ENCODE measurements around the gene SYT13.

Gene SYT13

DNA sequence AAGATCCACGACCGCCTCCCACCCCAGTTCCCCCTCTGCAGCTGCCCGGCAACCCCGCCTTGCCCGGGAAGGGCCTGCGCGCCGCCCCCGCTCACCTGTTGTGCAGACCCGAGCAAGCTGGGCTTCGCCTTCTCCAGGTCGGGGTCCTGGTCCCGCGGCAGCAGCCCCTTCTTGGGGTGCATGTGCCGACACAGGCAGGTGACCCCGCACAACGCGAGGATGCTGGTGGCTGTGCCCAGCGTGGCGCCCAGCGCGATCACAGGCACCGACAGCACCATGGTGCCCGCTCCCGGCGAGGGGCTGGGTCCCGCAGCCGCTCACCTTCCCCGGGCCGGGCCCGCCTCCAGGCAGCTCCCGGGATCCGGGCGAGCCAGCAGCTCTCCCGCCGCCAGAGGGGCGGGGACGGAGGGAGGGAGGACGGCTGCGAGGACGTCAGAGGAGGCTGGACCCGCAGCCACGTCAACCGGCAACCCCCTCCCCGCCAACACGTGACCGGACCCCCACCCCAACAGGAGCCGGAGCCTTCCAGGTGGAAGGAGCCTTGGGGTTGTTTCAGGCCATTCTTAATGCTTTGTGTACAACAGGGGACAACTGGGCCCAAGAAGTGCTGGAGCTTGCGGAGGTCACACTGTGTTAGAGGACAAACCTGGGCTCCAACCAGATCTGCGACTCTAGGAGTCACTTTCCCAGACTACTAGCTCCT, at the start of gene SYT13:
TSS of gene SYT13 (minus strand) at position 412 of the 703 bp plus-strand sequence. CDS start at position 278, 134 bp downstream.
- FAIRE-seq = no peak

DNA sequence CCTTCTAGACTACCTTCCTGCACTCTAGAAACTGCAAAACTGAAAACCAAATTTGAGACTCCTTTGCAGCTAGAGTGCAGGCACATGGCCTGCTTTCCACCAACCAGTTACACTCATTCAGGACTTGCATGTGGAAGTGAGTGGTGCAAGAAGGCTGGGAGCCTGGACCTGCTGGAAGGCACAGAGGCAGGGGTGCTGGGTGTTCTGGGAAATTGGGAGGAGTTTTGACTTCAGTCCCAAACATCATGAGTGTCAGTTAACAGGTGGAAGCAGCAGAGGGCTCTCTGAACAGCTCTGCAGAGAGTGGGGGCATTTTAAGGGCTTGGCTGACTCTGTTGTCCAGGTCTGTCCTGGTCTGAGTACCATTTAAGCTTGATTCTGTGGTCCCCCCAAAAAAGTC, 49.3 kb upstream of the SYT13 start:
- FAIRE-seq = no peak

GRCh38 chr11:45334836-45335235, 48.7 kb upstream of the SYT13 start:
- FAIRE-seq = no peak

DNA sequence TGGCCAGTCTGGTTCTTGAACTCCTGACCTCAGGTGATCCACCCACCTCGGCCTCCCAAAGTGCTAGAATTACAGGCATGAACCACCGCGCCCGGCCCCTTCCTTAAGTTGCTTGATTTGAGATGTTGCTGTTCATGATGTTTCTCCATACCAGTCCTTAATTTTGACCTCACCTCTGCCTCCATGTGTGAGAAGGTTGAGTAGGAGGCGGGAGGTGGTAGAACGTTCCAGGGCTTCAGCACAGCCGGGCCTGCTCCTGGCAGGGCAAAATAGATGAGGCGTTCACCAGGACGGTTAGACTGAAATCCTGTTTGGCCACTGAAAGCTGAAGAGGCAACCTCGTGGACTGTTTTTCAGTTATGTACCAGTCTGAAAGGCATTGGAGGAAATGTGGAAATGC, 48.3 kb upstream of the SYT13 start:
- FAIRE-seq = no peak

- no peak for FAIRE-seq
Observed at GRCh38 chr11:45333001-45333971, 47.1 kb upstream of the SYT13 start.

GRCh38 chr11:45332276-45332934, 46.3 kb upstream of the SYT13 start:
- no peak for FAIRE-seq

DNA sequence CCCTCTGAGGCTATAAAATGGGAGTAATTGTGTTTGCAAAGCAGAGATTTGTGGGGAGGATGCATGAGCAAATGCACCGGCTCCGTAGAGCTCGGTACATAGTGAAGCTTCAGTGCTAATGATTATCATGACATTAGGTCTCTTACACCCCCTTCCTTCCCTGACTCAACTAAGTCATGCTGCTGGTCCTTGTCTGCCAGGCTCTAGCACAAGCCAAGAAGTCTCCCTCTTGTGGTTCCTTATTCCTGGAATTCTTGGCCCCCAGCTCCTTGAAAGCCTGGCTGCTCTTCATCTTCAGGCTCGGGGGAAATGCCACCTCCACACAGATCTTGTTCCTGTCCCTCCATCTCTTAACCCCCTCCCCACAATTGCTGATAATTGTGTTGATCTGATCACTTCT, 45.7 kb upstream of the SYT13 start:
- no peak for FAIRE-seq

- FAIRE-seq = no peak
Observed at GRCh38 chr11:45328726-45329125, 42.6 kb upstream of the SYT13 start.

DNA sequence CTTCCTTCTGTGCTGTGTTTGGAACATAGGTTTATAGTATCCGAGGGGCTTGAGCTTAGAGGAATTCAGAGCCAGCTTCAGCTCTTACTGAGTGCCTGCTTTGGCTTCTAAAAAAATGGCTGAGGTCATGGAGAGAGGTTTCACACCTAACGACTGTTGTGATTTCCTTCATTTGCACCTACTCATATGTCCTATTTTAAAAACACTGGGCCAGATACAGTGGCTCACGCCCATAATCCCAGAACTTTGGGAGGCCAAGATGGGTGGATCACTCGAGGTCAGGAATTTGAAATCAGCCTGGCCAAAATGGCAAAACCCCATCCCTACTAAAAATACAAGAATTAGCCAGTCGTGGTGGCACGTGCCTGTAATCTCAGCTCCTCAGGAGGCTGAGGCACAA, 38.3 kb upstream of the SYT13 start:
- FAIRE-seq = no peak

GRCh38 chr11:45323601-45324249, 37.6 kb upstream of the SYT13 start:
- no peak for FAIRE-seq

DNA sequence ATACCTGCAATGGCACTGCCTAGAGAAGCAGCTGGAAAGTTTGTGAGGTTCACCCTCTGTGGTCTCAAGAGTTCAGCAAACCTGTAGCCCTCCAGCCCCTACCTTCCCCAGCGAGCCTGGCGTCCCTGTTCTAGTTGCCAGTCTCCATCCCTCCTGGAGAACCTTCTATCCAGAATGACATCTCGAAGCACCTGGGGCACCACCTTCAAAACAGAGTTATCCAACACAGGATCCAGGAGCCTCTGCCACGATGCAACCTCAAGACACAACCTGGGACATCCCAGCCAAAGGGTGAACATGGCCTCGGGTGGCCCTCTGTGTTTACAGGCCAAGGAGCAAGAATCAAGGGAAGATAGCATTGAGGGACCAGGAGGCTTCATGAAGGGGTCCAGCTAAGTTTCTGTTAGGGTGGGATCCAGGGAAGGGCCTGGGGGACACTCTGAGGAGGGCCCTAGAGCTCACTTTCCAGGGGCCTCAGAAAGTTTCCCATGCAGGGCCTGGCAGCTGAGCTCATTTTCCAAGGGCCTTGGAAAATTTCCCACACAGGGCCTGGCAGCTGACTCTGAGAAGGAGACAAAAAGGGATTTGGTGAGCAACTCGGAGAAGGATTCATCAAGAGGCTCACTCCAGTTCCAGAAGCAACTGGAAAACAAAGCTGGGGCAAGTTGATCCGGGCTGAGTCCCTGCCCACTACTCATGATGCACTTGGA, 36.9 kb upstream of the SYT13 start:
- no peak for FAIRE-seq

- no peak for FAIRE-seq
Observed at GRCh38 chr11:45322111-45322705, 36.1 kb upstream of the SYT13 start.

DNA sequence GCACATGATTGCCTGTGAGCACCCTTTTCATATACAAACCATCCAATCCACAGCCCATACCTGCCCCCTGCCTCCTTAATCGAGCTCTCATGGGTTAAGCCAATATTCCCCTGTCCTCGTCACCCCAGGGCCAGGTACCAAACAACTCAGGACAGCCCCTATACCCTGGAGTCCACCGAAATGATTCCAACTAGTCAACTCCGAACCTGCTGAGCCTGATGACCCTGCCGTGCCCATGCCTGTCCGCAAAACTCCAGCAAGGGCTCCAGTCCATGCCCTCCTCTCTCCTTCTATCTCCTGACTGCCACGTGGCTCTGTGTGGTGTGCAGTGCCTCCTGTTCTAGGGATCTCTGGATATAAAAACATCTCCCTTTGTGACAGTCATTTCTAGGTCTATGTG, 35.5 kb upstream of the SYT13 start:
- FAIRE-seq = no peak

GRCh38 chr11:45321031-45321595, 35.0 kb upstream of the SYT13 start:
- FAIRE-seq = no peak

DNA sequence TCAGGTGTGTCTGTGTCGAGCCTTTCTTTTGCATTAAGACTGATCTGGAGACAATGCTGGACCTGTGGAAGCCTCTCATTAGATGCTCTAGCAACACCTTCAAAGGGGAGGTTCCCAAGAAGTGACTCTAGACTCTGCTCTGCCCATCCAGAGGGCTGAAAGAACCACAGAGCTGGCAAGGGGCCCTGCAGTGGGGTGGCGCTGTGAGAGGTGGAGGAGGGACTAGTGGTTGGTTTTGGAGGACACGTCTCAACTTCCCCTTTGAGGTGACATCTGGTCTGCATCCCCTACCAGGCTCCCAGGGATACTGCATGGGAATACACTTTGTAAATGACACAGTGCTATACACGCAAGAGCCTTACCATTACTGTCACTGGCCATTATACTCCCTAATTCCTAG, 34.2 kb upstream of the SYT13 start:
- no peak for FAIRE-seq

- no peak for FAIRE-seq
Observed at GRCh38 chr11:45319077-45319476, 32.9 kb upstream of the SYT13 start.

DNA sequence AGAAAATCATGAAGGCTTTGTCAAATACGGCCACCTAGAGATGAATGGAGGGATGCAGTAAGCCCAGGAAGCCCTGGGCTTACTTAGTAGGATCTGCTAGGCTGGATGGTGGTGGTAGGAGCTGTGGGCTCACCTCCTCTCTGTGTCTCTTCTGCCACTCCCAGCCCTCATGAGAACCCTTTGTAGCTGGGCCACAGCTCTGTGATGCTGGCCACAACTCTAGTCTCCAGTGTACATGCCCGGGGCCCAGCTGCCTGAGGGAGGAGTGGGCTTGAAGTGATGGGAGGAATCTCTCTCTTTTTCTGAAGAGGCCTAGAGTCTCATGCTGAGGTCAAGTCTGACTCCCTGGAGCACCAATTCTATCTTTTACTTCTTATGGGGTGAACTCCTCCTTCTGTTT, 32.4 kb upstream of the SYT13 start:
- no peak for FAIRE-seq

- no peak for FAIRE-seq
Observed at GRCh38 chr11:45316258-45316657, 30.1 kb upstream of the SYT13 start.

- FAIRE-seq = no peak
Observed at GRCh38 chr11:45314900-45315299, 28.8 kb upstream of the SYT13 start.

DNA sequence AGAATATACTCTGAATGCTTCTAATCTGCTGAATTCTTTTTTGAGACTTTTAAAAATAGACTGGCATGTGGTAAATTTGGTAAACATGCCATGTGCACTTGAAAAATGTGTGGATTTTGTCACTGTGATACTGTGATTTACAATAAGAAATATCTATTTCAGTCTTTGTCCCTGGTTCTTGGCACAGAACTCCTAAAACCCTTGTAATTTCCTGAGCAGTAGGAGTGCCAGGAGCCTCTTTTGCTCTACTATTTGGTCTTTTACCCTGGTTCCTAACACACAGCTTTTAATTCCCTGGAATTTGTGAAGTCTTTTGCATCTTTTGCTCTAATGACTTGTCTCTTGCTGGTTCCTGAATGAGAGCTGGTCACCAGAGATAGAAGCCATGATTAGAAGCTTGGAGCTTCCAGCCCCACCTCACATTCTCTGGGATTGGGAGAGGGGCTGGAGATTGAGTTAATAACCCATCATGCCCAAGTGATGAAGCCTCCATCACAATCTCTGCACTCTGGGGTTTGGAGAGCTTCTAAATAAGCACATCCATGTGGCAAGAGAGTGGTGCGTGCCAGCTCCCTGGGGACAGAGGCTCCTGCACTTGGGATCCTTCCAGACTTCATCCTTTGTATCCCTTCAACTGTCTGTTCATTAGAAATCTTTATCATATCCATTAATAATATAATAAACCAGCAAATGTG, 27.2 kb upstream of the SYT13 start:
- FAIRE-seq = no peak

Data from TTC549 (cell line).